Activated T-cell treated with anti-CD3 and anti-CD28 coated beads, Interleukin-2, amount 50 U/mL, for 72 hours (primary cell): Measurements from ENCODE around the gene ANO2. TPM values are rescaled to one million over a fixed set of nuclear protein-coding genes. Genes with fewer than 3 reads are reported as not detected.

Experiments used
- ATAC-seq, 2 donors: fragments of 150-1000 bp; cut with Tn5 transposase; replicated peaks in 1 of 2; 2 replicates each; pipeline ENCODE4 v1.10.0; 2021; ENCODE audit warnings: moderate library complexity in 2 of 2, mild to moderate bottlenecking in 1 of 2
- DNase-seq, 2 donors: peaks; one replicate each; pipeline ENCODE4 v3.0.0; 2021 to 2022; ENCODE audit warnings: mixed read lengths in 1 of 2
- H3K27ac Mint-ChIP-seq: one replicate; pipeline ENCODE4 v1.8.0; 2022; ENCODE audit warnings: mild to moderate bottlenecking, moderate library complexity, mixed read lengths
- H3K27me3 Mint-ChIP-seq: one replicate; pipeline ENCODE4 v1.8.0; 2022; ENCODE audit warnings: low read depth, mixed read lengths
- H3K36me3 Mint-ChIP-seq, 2 donors: one replicate each; pipeline ENCODE4 v1.8.0; 2022; ENCODE audit warnings: mixed read lengths in 2 of 2, mild to moderate bottlenecking in 1 of 2; ENCODE audit not compliant: insufficient read depth in 2 of 2
- H3K4me1 Mint-ChIP-seq: one replicate; pipeline ENCODE4 v1.8.0; 2022; ENCODE audit warnings: low read depth, mixed read lengths
- H3K4me3 Mint-ChIP-seq, 2 donors: one replicate each; pipeline ENCODE4 v1.8.0; 2022; ENCODE audit warnings: mild to moderate bottlenecking in 2 of 2, mixed read lengths in 2 of 2, moderate library complexity in 2 of 2
- H3K9me3 Mint-ChIP-seq, 2 donors: one replicate each; pipeline ENCODE4 v1.8.0; 2022; ENCODE audit warnings: mixed read lengths in 2 of 2
- total RNA-seq, 2 donors: library from RNA; stranded (reverse); gene quantifications; one replicate each; pipeline ENCODE4 v1.2.3, GENCODE V29; 2022

ANO2 gene
- total RNA-seq, 2 donors from 2014 or later = not detected

DNA sequence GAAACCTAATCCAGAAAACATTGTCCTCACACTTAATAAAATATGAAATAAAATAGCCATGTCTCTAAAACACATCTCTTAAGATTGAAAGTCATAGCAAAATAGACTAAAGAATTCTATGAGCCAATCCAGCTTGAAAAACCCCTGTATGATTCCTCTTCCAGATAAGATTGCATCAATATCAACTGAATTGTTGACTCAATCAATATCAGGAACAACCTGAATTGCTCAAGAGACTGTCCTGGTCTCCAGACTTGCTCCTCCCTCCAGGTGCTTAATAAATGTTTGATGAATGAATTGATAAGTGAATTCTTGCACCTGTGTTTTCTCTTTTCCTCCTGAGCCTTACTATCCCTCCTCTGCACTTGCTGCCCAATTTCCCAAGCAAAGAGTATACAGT, 351.1 kb downstream of the ANO2 start:
- ATAC-seq = no peak
- H3K36me3 Mint-ChIP-seq = no peaks in the 10 kb centered on the region

DNA sequence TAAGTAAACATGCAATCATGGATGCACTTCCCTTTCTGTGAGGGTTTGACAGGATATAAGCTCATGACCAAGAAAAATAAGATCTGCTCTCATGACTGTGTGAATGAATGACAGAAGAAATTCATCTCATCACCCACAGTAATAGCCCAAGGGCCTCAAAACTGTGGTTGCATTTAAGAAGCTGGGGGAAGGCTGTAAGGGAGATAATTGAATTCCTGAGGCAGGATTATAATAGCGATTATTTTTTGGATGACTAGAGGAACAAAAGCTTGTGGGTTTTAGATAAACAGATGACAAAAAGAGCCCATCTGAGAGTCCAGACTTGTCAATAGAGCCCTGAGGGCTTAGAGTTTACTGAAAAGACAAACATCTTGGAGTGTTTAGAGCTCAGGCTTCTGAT, 352.0 kb downstream of the ANO2 start:
- Mint-ChIP-seq H3K4me3 (no peak overlapping the region), H3K27ac (no peak overlapping the region), H3K4me1 (no peaks in the 10 kb centered on the region), H3K27me3 (peaks cover 6% of the 10 kb centered on the region), H3K36me3 (no peaks in the 10 kb centered on the region), H3K9me3 (no peaks in the 10 kb centered on the region)
- no peak for DNase-seq
- no peak for ATAC-seq

More for the DNA sequence above, 351.1 kb downstream of the ANO2 start:
- H3K4me3 Mint-ChIP-seq = no peak overlapping the region
- DNase-seq = no peak
- no peaks in the 10 kb centered on the region for H3K9me3 Mint-ChIP-seq
- H3K27ac Mint-ChIP-seq = no peak overlapping the region
- H3K27me3 Mint-ChIP-seq = peaks cover 6% of the 10 kb centered on the region
- H3K4me1 Mint-ChIP-seq = no peaks in the 10 kb centered on the region

DNA sequence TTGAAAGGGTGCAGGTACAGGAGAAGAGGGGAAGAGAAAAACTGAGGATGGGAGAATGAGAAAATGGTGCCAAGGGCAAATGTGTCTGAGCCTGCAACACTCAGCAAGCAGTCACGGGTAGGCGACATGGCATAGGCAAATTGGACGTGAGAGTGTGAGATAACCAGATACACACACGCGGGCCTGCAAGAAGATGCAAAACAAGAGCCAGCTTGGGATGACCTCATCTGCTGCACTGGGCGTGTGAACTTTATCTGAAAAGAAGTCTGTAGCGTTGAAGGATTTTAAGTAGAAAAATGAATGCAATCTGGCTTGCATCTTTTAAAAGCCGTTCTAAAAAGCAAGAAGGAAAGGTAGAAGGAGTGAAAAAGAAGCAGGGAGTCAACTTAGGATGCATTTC, 352.7 kb downstream of the ANO2 start:
- ATAC-seq (no peak), DNase-seq (no peak)
- Mint-ChIP-seq H3K27ac (no peak overlapping the region), H3K9me3 (no peaks in the 10 kb centered on the region), H3K27me3 (peaks cover 4% of the 10 kb centered on the region), H3K36me3 (no peaks in the 10 kb centered on the region), H3K4me1 (no peaks in the 10 kb centered on the region), H3K4me3 (no peak overlapping the region)

DNA sequence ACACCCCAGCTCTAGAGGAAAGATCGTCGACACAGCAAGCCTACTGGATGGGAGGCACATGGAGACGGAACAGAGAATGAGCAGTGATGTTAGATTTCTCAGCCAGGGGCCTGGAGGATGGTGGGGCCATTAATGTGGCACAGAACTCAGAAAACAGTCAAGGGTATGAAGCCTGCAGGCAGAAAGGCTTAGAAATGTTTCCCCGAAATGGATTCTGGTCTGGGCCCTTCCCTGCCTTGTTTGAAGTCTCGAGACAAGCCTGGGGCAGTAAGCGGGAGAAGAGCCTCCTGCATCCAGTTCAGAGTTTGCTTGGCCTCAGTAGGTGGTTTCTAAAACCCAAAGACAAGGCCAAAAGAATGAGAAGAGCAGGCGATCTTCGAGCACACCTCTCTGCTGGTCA, 354.7 kb downstream of the ANO2 start:
- Mint-ChIP-seq H3K27me3 (no peaks in the 10 kb centered on the region), H3K9me3 (no peaks in the 10 kb centered on the region), H3K4me1 (no peaks in the 10 kb centered on the region), H3K27ac (no peak overlapping the region), H3K36me3 (no peaks in the 10 kb centered on the region), H3K4me3 (no peak overlapping the region)
- ATAC-seq (no peak), DNase-seq (no peak)

DNA sequence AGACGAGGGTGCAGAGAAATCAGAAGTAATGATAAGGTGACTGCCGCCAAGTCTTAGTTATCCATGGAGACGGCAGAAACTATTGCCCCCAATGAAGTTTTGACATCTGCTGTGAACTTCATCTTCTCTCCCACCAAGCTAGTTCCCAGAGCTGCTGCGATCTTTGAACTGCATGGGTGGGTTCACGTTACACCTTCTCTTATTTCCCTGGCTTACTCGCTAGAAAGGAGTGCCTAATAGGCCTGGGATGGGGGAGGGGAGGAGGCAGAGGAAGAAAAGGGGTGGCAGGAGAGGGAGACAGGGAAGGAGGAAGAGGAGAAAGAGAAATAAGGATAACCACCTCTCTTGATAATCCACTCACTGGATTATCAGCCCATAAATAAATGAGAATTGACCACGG, 356.0 kb downstream of the ANO2 start:
- DNase-seq (no peak), ATAC-seq (no peak)
- H3K4me1 Mint-ChIP-seq = no peaks in the 10 kb centered on the region
- no peak overlapping the region for H3K4me3 Mint-ChIP-seq
- no peaks in the 10 kb centered on the region for H3K27me3 Mint-ChIP-seq
- no peak overlapping the region for H3K27ac Mint-ChIP-seq
- no peaks in the 10 kb centered on the region for H3K9me3 Mint-ChIP-seq
- no peaks in the 10 kb centered on the region for H3K36me3 Mint-ChIP-seq

DNA sequence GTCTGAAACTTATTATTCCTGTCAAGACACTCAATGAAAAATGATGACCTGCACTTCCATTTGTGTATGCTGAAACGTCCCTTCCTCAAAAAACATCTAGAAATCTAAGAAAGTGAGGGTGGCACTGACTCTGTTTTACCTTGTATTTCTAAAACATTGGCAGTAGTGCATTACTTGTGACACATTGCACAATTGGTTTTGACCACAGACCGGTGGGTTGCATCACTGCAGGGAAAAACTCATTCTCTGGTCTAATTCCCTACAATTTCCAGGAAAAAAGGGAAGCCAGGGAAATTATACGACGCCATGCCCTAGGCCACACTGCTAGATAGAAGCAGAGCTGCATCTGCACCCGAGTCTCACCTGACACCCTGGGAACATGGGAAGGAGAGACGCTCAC, 356.5 kb downstream of the ANO2 start:
- Mint-ChIP-seq H3K4me3 (no peak overlapping the region), H3K4me1 (no peaks in the 10 kb centered on the region), H3K27ac (no peak overlapping the region), H3K9me3 (no peaks in the 10 kb centered on the region), H3K27me3 (no peaks in the 10 kb centered on the region), H3K36me3 (no peaks in the 10 kb centered on the region)
- no peak for ATAC-seq
- DNase-seq = no peak

DNA sequence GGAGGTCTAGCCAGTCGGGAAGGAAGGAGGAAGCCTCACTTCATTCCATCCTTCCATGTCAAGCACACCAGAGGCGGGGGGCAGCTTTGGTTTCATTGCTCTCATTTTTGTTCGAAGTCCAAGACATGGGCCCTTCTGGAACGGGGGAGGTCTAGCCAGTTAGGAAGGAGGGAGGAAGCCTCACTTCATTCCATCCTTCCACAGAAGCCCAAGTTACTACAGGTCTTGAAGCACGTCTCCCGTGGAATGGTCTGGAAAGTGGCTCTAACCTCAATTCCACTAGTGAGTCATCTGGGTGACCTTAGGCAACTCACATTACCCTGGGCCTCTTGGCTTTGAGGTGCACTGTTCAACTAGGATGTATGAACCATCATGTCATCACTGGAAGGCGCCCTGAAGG, 356.9 kb downstream of the ANO2 start:
- DNase-seq = no peak
- Mint-ChIP-seq H3K9me3 (no peaks in the 10 kb centered on the region), H3K36me3 (no peaks in the 10 kb centered on the region), H3K4me1 (no peaks in the 10 kb centered on the region), H3K27ac (no peak overlapping the region), H3K4me3 (no peak overlapping the region), H3K27me3 (no peaks in the 10 kb centered on the region)
- ATAC-seq = no peak

DNA sequence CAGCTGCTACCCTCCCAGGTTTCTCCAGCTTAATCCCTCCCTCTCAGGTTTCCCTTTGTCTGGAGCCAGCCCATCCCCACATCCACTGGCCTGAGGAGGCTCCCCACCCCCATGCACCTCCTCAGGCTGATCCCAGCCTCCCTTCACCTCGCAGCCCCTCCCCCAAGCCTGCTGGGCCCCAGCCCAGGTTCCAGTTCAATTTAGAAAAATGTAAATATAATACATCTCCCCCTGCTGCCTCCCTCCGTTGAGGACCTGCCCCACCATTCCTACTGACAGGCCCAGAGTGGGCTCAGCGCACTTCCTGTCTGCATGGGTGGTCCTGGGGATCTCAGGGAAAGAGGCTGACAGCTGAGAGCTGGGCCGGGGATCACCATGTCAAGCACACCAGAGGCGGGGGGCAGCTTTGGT, 357.3 kb downstream of the ANO2 start:
- no peak overlapping the region for H3K27ac Mint-ChIP-seq
- no peaks in the 10 kb centered on the region for H3K36me3 Mint-ChIP-seq
- DNase-seq (no peak), ATAC-seq (no peak)
- no peak overlapping the region for H3K4me3 Mint-ChIP-seq
- no peaks in the 10 kb centered on the region for H3K27me3 Mint-ChIP-seq
- H3K4me1 Mint-ChIP-seq = no peaks in the 10 kb centered on the region
- no peaks in the 10 kb centered on the region for H3K9me3 Mint-ChIP-seq

DNA sequence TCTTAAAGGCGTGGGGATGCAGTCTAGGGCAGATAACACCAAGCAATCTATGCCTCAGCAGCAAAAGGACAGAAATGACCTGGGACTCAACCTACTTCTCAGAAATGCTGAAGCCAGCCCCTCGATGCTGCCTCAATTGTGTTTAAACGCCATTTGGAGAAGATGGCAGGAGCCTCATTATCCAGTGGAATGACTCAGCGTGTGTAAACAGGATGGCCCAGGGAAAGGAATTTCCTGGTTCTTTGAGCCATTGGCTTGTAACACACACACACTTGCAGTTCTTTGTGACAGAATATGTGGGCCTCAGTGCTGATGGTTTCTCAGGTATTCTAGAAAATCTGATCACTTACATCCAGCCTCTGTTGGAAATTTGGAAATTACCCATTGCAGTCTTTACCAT, 358.9 kb downstream of the ANO2 start:
- DNase-seq = no peak
- no peak overlapping the region for H3K4me3 Mint-ChIP-seq
- ATAC-seq = no peak
- no peaks in the 10 kb centered on the region for H3K27me3 Mint-ChIP-seq
- H3K36me3 Mint-ChIP-seq = no peaks in the 10 kb centered on the region
- H3K27ac Mint-ChIP-seq = no peak overlapping the region
- H3K4me1 Mint-ChIP-seq = no peaks in the 10 kb centered on the region
- no peaks in the 10 kb centered on the region for H3K9me3 Mint-ChIP-seq

DNA sequence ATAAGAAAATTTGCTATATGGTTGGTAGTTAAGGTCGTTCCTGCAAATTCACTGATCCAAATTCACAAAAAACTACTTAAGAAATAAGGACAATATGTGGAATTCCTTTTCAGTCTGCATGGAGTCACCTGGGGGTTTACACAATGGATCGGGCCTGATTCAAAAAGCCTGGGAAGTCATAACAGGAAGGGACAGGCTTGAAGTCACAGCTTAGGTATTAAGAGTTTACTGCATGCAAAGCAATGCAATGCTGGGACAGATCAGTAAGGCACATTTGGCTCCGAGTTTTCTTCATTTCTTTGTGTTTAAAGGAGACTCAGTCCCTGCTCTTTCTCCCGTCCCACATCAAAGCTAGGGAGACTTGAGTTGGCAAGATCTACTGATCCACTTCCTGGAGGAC, 359.9 kb downstream of the ANO2 start:
- no peak overlapping the region for H3K4me3 Mint-ChIP-seq
- H3K4me1 Mint-ChIP-seq = no peaks in the 10 kb centered on the region
- ATAC-seq = no peak
- H3K36me3 Mint-ChIP-seq = no peaks in the 10 kb centered on the region
- no peak for DNase-seq
- H3K27ac Mint-ChIP-seq = no peak overlapping the region
- H3K9me3 Mint-ChIP-seq = no peaks in the 10 kb centered on the region
- H3K27me3 Mint-ChIP-seq = no peaks in the 10 kb centered on the region

DNA sequence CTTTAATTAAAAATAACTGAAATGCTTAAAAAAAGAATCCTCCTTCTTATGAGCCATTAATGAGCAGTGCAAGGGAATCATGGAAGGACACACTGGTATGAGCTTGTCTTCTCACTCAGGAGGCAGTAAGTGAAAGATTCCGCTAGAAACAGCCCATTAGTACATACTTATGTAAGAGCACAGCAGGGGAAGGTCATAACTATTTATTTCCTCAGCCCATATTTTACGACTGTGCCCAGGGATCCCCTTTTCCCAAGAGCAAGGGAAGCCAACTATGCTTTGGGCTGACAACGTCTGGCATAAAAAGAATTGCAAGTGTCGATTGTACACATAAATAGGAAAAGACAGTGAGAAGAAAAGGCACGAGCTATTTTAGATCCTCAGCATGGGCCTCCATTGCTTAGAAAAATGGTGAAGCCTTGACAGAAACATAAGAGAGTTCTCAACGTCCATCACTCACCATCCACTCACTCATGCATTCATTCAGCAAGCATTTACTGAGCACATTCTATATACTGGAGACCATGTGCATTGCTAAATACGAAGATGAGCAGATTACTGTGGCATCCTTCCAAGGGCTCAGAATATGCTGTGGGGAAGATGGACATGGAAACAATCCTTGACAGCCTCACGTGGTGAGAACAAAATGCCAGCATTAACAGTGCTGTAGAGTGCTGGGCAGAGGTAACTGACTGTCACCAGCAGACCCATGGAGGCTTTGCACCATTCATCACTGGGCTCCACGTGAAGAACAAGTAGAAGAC, 360.5 kb downstream of the ANO2 start:
- ATAC-seq = no peak
- Mint-ChIP-seq H3K27me3 (no peaks in the 10 kb centered on the region), H3K9me3 (no peaks in the 10 kb centered on the region), H3K27ac (no peak overlapping the region), H3K4me3 (no peak overlapping the region), H3K4me1 (no peaks in the 10 kb centered on the region), H3K36me3 (no peaks in the 10 kb centered on the region)
- no peak for DNase-seq

DNA sequence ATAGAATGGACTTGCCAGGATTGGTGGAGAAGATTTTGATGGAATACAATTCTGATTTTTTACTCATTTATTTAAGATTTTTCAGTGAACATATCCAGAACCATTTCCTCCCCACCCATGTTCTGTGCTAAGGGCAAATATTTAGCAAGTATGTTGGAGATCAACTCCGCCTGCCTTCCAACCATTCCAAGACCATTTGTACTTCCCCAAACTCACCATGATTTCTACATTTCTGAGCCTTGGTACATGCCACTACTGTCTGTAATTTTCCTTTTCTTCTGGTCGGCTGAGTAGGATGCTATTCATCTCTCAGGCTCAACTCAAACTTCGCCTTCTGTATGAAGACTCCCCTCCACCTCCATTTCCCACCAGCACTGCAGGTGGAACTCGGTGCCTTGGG, 362.5 kb downstream of the ANO2 start:
- no peak overlapping the region for H3K4me3 Mint-ChIP-seq
- H3K9me3 Mint-ChIP-seq = no peaks in the 10 kb centered on the region
- no peaks in the 10 kb centered on the region for H3K36me3 Mint-ChIP-seq
- no peak overlapping the region for H3K27ac Mint-ChIP-seq
- ATAC-seq (no peak), DNase-seq (no peak)
- H3K4me1 Mint-ChIP-seq = no peaks in the 10 kb centered on the region
- no peaks in the 10 kb centered on the region for H3K27me3 Mint-ChIP-seq

DNA sequence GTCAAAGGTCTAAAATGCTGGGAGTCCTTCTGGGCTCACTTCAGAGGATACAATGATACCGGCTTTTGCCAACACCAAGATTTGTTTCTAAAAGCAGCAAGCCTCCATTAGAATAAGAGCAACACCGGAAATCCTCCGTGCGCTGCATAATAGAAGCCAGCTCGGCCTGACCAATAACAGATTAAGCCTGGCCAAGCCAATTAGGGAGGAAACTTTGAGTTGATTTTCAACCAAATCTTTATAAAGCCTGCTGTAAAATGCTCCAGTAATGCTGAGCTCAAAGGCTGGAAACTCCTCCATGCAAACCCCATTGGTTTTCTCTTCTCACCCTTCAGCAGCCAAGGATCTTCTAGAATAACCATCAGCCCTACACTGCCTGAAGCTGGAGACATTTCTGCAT, 363.0 kb downstream of the ANO2 start:
- H3K27ac Mint-ChIP-seq = no peak overlapping the region
- no peaks in the 10 kb centered on the region for H3K4me1 Mint-ChIP-seq
- H3K27me3 Mint-ChIP-seq = no peaks in the 10 kb centered on the region
- no peak overlapping the region for H3K4me3 Mint-ChIP-seq
- ATAC-seq (no peak), DNase-seq (no peak)
- no peaks in the 10 kb centered on the region for H3K36me3 Mint-ChIP-seq
- H3K9me3 Mint-ChIP-seq = no peaks in the 10 kb centered on the region

DNA sequence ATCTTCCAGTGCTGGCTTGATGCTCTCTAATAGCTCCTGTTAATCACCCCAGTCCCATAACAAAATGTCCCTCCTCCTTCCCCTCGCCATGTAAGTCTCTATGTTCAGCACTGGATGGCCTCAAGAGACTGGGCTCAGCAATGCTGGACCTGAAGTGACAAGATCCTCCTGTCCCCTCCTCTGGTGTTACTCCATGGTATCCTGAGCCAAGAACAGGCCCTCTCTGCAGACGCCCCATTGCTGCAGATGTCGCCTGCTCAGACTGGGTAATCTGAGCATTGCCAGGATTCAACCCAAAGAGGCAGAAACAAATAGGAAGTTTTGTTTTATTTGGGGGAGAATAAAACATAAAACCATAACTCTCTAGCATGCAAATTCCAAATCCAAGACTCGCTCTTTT, 363.4 kb downstream of the ANO2 start:
- H3K27me3 Mint-ChIP-seq = no peaks in the 10 kb centered on the region
- no peaks in the 10 kb centered on the region for H3K36me3 Mint-ChIP-seq
- H3K27ac Mint-ChIP-seq = no peak overlapping the region
- ATAC-seq (no peak), DNase-seq (no peak)
- H3K9me3 Mint-ChIP-seq = no peaks in the 10 kb centered on the region
- no peak overlapping the region for H3K4me3 Mint-ChIP-seq
- H3K4me1 Mint-ChIP-seq = no peaks in the 10 kb centered on the region
